Activated CD4-positive, alpha-beta T cell treated with anti-CD3 and anti-CD28 coated beads for 24 hours (primary cell): ENCODE measurements around the gene INPP5D.

Experiments
- DNase-seq, 2 donors: peaks; one replicate each; pipeline ENCODE4 v3.0.0-alpha.2; 2020; ENCODE audit warnings: low read depth in 2 of 2

Gene INPP5D

DNA sequence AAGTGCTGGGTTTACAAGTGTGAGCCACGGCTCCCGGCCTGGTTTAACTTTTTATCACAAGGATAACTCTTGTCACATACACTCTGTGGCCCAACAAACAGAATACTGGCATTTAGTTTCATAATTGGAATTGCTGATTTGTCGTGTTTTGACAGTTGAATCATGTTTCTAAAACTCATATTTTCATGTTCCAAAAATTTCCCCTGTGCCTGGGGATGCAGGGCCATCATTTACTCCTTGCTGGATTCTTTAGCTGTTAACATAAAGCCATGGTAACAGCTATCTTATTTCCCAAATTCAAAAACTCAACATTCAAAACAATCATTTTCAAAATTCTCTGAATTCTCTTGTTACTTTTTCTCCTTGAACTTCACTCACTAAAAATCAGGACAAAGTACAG lies 174.9 kb downstream of the INPP5D start:
- DNase-seq: no peak

- no peak for DNase-seq
Measured at GRCh38 chr2:233235977-233236376, 175.8 kb downstream of the INPP5D start.

DNA sequence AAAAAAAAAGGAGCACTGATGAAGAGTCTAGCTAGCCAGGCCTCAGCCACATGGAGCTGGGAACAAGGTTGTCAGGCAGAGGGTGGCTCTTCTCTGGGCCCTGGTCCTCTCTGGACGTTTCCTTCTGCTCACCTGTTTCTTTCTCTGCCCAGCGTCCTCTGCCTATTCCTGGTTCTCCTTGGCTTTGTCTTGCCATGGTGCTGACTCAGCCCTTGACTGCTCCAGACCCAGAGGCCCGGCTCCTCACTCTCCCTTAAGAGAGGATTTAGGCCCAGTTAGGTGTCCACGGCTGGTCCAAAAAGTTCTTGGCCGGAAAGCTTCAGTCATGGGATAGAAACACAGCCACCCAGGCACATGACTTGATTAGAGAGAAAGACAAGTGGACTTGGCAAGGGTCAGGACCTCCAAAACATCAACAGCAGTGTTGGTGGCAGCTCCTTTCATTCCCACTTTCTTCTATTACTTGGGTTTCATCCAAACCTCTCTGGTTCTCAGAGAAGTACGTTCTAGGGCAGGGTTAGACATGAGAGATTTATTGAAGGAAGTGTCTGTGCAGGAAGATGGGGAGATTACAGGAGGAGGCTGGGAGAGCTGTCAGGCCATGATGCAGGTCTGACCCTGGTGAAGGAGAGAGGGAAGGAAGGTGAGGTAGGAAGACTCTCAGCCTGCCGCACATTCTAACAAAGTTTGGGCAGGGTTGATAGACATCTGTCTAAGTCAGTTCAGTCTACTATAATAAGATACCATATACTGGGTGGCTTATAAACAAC lies 176.9 kb downstream of the INPP5D start:
- no peak for DNase-seq

DNA sequence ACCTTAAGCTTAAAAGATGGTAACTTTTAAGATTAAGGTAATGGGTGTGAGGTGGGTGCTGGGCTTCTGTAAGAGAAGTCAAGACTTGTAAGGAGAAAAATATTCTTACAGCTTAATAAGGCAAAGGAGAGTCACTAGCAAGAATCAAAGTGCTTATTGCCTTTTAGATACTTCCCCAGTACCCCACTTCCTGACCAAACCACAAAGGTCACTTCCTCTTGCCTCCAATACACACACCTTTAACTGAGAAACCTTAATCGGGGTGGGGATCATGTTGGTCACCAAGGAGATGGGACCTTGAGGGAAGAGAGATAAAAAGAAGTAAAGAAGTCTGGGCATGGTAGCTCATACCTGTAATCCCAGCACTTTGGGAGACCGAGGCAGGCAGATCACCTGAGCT lies 180.8 kb downstream of the INPP5D start:
- DNase-seq: no peak

GRCh38 chr2:233241803-233242202 lies 181.7 kb downstream of the INPP5D start:
- no peak for DNase-seq

DNA sequence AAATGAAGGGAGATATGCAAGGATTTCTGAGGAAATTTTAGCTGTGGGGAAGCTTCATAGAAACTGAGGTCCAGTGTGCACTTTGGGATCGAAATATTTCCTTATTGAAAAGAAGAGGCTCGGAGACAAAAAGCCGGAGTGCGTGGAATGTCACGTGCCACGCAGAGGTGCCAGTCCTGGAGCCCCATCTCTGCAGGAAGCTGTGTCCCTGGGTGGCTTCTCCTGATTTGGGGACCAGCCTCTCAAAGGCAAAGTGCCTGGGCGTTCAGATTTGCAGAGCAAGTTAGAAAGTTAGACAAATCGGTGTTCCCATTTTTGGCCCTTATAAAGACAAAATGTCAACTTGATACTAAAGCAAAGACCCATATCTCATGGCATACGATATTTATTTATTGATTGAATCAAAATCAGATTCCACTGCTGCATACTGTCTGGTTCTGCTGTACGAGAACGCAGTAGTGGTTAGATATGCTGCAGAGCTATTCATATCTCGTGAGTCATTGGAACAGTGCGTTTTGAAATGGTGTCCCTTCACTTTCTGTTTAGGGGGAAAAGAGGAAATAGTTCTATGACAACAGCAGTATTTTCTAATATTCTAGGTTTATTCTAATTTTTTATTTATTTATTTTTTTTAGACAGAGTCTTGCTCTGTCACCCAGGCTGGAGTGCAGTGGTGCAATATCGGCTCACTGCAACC lies 182.2 kb downstream of the INPP5D start:
- DNase-seq: no peak

GRCh38 chr2:233243348-233243747 lies 183.2 kb downstream of the INPP5D start:
- no peak for DNase-seq

DNA sequence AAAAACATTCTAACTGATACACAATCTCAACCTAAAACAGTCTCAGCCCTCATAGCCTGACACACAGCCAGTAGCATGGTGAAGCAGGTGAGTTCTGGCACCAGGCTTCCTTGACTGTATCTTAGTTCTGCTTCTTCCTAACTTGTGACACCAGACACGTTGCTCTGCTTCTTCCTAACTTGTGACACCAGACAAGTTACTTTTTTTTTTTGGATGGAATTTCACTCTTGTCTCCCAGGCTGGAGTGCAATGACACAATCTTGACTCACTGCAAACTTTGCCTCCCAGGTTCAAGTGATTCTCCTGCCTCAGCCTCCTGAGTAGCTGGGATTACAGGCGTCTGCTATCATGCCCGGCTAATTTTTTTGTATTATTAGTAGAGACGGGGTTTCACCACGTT lies 184.7 kb downstream of the INPP5D start:
- no peak for DNase-seq

DNA sequence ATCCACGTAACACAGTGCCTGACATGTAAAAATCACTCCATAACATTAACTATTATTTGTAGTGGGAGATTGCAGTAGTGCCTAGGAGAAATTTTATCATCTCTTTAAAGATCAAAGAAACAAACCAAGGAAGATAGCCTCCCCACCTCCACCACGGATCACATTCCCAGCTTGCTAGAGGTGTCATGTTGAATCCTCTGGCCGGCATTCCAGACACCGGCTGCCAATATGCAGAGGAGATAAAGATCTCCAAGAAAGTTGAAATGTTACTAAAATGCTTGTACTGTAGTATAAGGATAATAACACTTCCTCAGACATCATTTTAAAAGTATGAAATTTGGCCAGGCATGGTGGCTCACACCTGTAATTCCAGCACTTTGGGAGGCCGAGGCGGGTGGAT lies 185.3 kb downstream of the INPP5D start:
- DNase-seq: no peak

DNA sequence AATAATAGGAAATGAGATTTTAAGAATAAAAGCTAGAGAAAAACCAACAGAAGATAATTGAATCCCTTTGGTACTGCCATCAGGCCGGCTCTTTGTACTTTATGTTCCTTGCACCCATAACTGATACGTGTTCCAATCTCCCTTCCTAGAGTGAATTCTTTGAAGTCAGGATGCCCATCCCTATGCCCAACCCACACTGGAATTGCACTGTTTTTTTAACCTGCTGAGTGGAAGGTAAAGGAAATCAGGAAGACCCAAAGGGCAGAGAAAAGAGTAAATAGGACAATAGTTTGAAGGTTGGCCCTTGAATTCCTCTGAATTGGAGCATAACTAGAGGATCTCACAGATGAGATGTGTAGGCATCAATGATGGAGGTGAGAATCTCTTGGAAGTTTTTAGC lies 187.0 kb downstream of the INPP5D start:
- no peak for DNase-seq

- DNase-seq: peak; percentile 21 to 56
Measured at GRCh38 chr2:233247744-233248143, 187.6 kb downstream of the INPP5D start.

GRCh38 chr2:233248999-233249398 lies 188.9 kb downstream of the INPP5D start:
- DNase-seq: no peak

- DNase-seq: no peak
Measured at GRCh38 chr2:233250568-233250967, 190.4 kb downstream of the INPP5D start.

DNA sequence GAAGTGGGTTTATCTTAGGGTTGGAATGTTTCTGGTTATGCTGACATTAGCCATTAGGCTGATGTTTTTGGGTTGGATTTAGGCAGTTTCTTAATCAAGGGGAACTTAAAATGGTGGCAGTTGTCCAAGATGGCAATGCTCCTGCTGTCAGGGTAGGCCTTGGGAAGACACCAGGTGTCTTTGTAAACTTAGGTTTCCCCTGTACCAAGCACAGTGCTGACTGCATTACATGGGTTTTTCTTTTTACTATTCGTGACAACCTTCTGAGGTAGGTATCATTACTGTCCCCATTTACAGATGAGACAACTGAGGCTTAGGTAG lies 190.8 kb downstream of the INPP5D start:
- no peak for DNase-seq

DNA sequence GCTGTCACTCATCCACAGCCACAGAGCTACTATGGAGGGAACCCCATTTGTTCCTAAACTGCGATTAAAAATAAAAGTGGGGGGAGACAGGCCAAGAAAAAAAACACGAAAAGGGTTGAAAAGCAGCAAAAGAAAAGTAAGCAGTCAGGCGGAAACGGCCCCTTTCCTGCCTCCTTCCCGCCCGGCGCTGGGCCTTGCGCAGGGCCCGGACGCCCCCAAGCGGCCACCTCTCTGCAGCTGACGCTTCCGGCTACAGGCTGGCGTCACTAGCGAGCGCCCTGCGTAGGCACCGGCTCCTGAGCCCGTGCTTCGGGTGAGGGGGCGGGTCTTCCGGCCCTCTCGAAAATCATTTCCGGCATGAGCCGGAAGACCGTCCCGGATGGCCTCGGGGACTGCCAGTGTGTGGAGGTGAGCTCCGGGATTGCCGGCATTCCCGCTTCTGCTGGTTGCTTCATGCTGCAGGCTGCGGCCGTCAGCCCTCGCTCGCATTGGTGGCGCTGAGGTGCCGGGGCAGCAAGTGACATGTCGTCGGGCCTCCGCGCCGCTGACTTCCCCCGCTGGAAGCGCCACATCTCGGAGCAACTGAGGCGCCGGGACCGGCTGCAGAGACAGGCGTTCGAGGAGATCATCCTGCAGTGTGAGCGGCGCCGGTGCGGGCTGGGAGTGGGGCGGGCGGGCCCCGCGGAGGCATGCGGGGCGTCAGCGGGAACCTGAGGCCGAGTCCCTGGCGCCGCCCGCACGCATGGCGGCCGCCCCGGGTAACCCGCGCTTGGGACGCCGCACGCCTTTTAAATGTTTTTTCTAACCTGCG lies 191.4 kb downstream of the INPP5D start, which contains the start of gene ATG16L1:
ATG16L1 (plus strand) TSS at position 368 of the 811 bp plus-strand sequence; CDS start at position 523, 155 bp downstream.
- DNase-seq: peak; percentile 91 to 92

GRCh38 chr2:233252227-233252626 lies 192.1 kb downstream of the INPP5D start:
- no peak for DNase-seq

DNA sequence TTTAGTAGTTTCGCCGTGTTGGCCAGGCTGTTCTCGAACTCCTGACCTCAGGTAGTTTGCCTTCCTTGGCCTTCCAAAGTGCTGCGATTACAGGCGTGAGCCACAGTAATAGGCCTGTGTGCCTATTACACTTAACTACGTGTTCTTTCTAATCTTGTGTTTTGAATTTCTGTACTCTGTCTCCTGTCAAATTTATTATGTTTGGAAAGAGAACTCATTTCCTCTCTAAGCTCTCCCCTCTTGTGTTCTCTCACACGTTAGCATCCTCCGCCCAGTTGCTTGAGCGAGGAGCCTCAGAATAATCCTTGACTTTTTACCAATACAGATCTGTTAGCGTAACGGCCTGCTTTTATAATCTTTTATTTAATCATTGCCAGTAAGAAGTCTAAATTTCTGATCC lies 195.0 kb downstream of the INPP5D start:
- no peak for DNase-seq

DNA sequence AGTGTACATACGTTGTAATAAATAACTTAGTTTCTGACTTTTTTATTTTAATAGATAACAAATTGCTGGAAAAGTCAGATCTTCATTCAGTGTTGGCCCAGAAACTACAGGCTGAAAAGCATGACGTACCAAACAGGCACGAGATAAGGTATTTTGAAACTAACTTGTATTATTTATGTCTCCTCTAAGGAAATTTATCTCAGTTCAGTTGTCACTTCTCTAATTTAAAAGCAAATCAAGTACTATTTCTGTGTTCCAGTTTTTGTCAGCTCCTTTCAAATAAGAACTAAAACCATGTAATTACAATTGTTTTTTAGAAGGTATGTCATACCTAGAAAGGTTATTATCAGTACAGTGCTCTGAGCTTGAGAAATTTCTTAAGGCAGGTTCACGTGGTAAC lies 195.9 kb downstream of the INPP5D start:
- no peak for DNase-seq
